ENCODE data around the gene ATP6V0C.
"Not testable (repeated sequence)": the region's sequence is repeated elsewhere in the genome, so short reads cannot be mapped to it uniquely, and the experiment has no call there.

The ATP6V0C gene

DNA sequence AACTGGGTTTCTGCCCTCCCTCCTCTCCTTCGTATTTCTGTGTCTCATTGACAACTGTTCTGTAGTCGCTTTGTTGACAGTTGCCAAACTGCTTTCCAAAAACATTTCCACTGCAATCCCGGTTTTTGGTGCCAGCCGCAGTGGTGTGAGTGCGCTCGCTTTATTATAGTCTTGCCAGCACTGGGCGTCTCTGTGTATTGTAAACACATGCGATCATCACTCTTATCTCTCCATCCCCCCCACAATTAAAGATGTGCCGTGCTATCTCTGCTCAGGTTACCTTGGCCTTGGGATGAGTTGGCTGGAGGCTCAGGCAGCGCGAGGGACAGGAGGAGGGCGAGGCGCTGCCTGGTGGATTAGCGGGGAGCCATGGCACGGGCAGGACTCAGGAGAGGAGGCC, 43.4 kb downstream of the ATP6V0C start:
- H3K4me3 ChIP-seq (ENCODE audit: low read length); H3K9me3 ChIP-seq (ENCODE audit: insufficient read depth, low read depth, low read length): not testable (repeated sequence)

DNA sequence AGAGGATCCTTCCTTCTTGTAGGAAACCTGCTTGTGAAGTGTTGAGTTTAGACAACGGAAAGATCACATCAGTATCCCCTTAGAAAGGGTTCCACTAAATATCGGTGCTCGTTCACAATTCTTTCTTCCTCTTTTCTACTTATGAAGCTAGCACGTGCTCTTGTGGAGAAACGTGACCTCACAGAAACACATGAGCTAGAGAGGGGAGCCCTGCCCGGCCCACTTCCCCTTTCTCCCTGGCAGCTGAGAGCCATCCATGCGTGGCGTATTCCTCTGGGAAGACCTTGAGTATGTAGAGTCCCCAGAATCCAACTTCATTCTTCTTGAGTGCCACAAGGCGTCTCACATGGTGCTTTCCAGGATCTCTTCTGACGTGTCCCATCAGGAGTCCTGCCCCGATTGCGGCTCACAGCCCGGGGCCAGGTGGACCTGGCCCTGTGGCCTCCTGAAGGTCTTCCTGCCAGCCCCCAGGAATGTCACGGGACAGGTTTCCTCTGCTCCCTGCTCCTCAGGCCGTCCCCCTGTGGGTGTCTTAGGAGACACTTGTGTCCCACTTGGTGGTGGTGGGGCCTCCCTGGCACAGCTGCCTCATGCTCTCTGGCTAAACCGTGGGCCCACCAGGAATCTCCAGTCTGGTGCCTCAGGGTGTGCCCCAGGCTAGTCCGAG, 46.5 kb downstream of the ATP6V0C start:
- not testable (repeated sequence) for H3K27ac ChIP-seq (ENCODE audit: low read length); H3K9ac ChIP-seq (ENCODE audit: low read depth, low read length)

More for the DNA sequence above, 43.4 kb downstream of the ATP6V0C start:
- not testable (repeated sequence) for H3K36me3 ChIP-seq (ENCODE audit: insufficient read depth, low read depth, low read length); H3K9ac ChIP-seq (ENCODE audit: low read depth, low read length); H3K4me1 ChIP-seq (ENCODE audit: insufficient read depth, low read length); H3K27me3 ChIP-seq (ENCODE audit: insufficient read depth, low read length); H3K27ac ChIP-seq (ENCODE audit: low read length)

DNA sequence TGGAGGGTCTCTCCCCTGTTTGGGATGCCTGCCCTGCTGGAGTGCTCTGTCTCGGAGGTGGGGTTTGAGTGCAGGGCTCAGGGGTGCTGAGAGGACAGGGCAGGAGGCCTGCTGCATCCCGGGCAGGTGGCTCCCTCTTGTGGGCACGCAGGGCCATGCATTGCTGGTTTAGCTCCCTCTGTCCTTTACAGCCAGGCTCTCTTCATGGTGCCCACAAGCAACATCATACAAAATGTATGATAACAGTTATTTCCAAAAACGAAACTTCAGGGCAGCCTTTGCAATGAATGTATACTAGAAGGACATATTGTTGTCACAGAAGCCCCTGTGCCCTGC, 47.0 kb downstream of the ATP6V0C start:
- H3K9me3 ChIP-seq (ENCODE audit: insufficient read depth, low read depth, low read length); H3K4me1 ChIP-seq (ENCODE audit: insufficient read depth, low read length); H3K27ac ChIP-seq (ENCODE audit: low read length); H3K9ac ChIP-seq (ENCODE audit: low read depth, low read length); H3K27me3 ChIP-seq (ENCODE audit: insufficient read depth, low read length); H3K36me3 ChIP-seq (ENCODE audit: insufficient read depth, low read depth, low read length); H3K4me3 ChIP-seq (ENCODE audit: low read length): not testable (repeated sequence)

More for the DNA sequence above, 46.5 kb downstream of the ATP6V0C start:
- not testable (repeated sequence) for H3K36me3 ChIP-seq (ENCODE audit: insufficient read depth, low read depth, low read length); H3K4me1 ChIP-seq (ENCODE audit: insufficient read depth, low read length); H3K27me3 ChIP-seq (ENCODE audit: insufficient read depth, low read length); H3K9me3 ChIP-seq (ENCODE audit: insufficient read depth, low read depth, low read length); H3K4me3 ChIP-seq (ENCODE audit: low read length)

DNA sequence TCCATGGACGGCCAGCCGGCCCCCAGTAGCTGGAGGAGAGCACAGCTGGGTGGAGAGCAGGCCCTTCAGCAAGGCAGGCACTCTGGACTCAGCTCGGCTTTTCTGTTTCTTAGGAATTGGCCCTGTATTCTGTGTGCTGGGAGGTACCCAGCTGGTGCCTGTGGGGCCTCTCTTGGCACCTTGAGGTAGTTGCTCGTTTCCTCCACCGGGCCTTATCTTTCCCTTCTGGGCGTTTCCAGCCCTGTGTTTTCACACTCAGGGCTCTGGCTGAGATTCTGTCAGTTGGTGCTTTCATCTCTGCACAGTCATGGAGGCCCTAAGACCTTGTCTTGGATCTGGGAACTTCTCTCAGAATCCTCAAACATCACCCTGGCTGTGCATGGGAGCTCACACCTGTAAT, 53.8 kb downstream of the ATP6V0C start:
- H3K36me3 ChIP-seq (ENCODE audit: insufficient read depth, low read depth, low read length); H3K27me3 ChIP-seq (ENCODE audit: insufficient read depth, low read length); H3K4me3 ChIP-seq (ENCODE audit: low read length); H3K4me1 ChIP-seq (ENCODE audit: insufficient read depth, low read length); H3K9me3 ChIP-seq (ENCODE audit: insufficient read depth, low read depth, low read length); H3K9ac ChIP-seq (ENCODE audit: low read depth, low read length); H3K27ac ChIP-seq (ENCODE audit: low read length): not testable (repeated sequence)

DNA sequence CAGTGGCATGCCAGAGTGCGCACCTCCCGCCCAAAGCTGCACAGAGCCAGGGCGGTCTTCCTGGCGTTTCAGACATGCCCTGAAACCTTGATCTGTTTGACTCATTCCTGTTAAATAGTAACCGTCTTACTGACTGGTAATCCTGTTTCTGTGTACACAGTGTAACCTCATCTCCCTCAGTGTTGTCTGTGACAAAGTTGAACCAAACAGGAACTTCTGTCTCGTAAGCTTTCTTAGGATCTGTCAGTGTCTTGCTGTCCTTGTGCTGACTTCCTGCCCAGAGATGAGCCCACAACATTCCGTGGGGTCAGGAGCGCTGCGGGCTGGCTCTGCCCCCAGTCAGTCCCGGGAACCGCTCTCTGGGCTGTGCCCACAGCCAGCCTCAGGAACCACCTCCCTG, 54.8 kb downstream of the ATP6V0C start:
- not testable (repeated sequence) for H3K36me3 ChIP-seq (ENCODE audit: insufficient read depth, low read depth, low read length); H3K9me3 ChIP-seq (ENCODE audit: insufficient read depth, low read depth, low read length); H3K4me1 ChIP-seq (ENCODE audit: insufficient read depth, low read length); H3K4me3 ChIP-seq (ENCODE audit: low read length); H3K27me3 ChIP-seq (ENCODE audit: insufficient read depth, low read length); H3K9ac ChIP-seq (ENCODE audit: low read depth, low read length); H3K27ac ChIP-seq (ENCODE audit: low read length)

Measured in iPS-20b (cell line).